ENCODE measurements around the gene ALDH9A1.

GRCh38 chr1:165645654-165646366 is 52.6 kb downstream of the ALDH9A1 start:
- TF ChIP-seq CTCF (conservative IDR thresholded peaks at IDR 0.05; ENCODE audit: low read length) (no peak), EZH2phosphoT487 (IDR thresholded peaks at IDR 0.05; ENCODE audit: borderline replicate concordance) (no peak)

Measured in Loucy (cell line).